IMR-90 (cell line): ENCODE results near the gene GAS6. TPM values are rescaled to one million over a fixed set of nuclear protein-coding genes. Genes with fewer than 3 reads are reported as not detected.

Experiments used
- ATAC-seq: fragments of 200-7000 bp; cut with Tn5 transposase; 2 replicates; pipeline ENCODE4 v1.9.1; 2020; ENCODE audit warnings: low read depth, mild to moderate bottlenecking, moderate library complexity
- BruUV-seq: library from RNA; stranded (reverse); fragments of 400-500 nt; replicated peaks from 2 replicates; lab custom pipeline; 2021; lab: Mats Ljungman, UMichigan
- CTCF ChIA-PET: fragments of 300-600 bp; formaldehyde crosslinking; extraction: SDS; loops from one replicate; lab custom pipeline; 2021; ENCODE audit warnings: antibody characterized with exemption; lab: Yijun Ruan, JAX
- POLR2A ChIA-PET: fragments of 300-600 bp; sonication (Branson Sonifier 250); formaldehyde crosslinking; loops from one replicate; lab custom pipeline; 2022; ENCODE audit warnings: antibody characterized with exemption; ENCODE audit not compliant: unreplicated experiment; lab: Charles Lee
- DNase-seq: peaks from one replicate; pipeline ENCODE4 v3.0.0; 2013
- H2AFZ ChIP-seq: replicated peaks from 2 replicates; pipeline ENCODE3; 2013; ENCODE audit warnings: low read length, mild to moderate bottlenecking; ENCODE audit not compliant: poor library complexity
- H2AK5ac ChIP-seq: 2 replicates; pipeline ENCODE4 v1.6.1; 2013; ENCODE audit warnings: low read depth, low read length, inconsistent platforms
- H2AK9ac ChIP-seq: replicated peaks from 2 replicates; pipeline ENCODE3; 2013; ENCODE audit warnings: mild to moderate bottlenecking, low read depth, low read length, moderate library complexity; ENCODE audit not compliant: poor library complexity
- H2BK120ac ChIP-seq: 2 replicates; pipeline ENCODE4 v1.6.1; 2013; ENCODE audit warnings: low read depth, low read length, inconsistent platforms
- H2BK15ac ChIP-seq: 3 replicates; pipeline ENCODE4 v1.6.1; 2013; ENCODE audit warnings: low read depth, low read length, inconsistent platforms
- H2BK20ac ChIP-seq: 2 replicates; pipeline ENCODE4 v1.6.1; 2013; ENCODE audit warnings: low read depth, mild to moderate bottlenecking, inconsistent platforms, low read length, moderate library complexity
- H2BK5ac ChIP-seq: 2 replicates; pipeline ENCODE4 v1.6.1; 2013; ENCODE audit warnings: mild to moderate bottlenecking, low read depth, low read length, inconsistent platforms; ENCODE audit not compliant: poor library complexity, severe bottlenecking
- H3K14ac ChIP-seq: replicated peaks from 2 replicates; pipeline ENCODE4 v1.6.1; 2013; ENCODE audit warnings: low read depth, low read length, inconsistent platforms
- H3K18ac ChIP-seq: 2 replicates; pipeline ENCODE4 v1.6.1; 2013; ENCODE audit warnings: low read depth, low read length, control low read depth
- H3K23ac ChIP-seq: 2 replicates; pipeline ENCODE4 v1.6.1; 2013; ENCODE audit warnings: low read depth, low read length, inconsistent platforms
- H3K27ac ChIP-seq: 2 replicates; pipeline ENCODE4 v1.5.1; 2013; ENCODE audit warnings: mild to moderate bottlenecking, control low read depth, low read length; ENCODE audit not compliant: insufficient read depth
- H3K27me3 ChIP-seq: 2 replicates; pipeline ENCODE4 v1.6.1; 2013; ENCODE audit warnings: low read length; ENCODE audit not compliant: control insufficient read depth, insufficient read depth
- H3K36me3 ChIP-seq: 2 replicates; pipeline ENCODE4 v1.6.1; 2013; ENCODE audit warnings: low read length, mixed read lengths; ENCODE audit not compliant: control insufficient read depth, insufficient read depth
- H3K4ac ChIP-seq: 2 replicates; pipeline ENCODE4 v1.6.1; 2013; ENCODE audit warnings: low read depth, low read length, inconsistent platforms
- H3K4me1 ChIP-seq: 2 replicates; pipeline ENCODE4 v1.6.1; 2013; ENCODE audit warnings: low read length, mixed read lengths; ENCODE audit not compliant: control insufficient read depth, insufficient read depth
- H3K4me2 ChIP-seq: 2 replicates; pipeline ENCODE4 v1.6.1; 2013; ENCODE audit warnings: low read depth, mild to moderate bottlenecking, control low read depth, low read length, moderate library complexity
- H3K4me3 ChIP-seq: 2 replicates; pipeline ENCODE4 v1.5.1; 2013; ENCODE audit warnings: low read depth, mild to moderate bottlenecking, control low read depth, low read length, moderate library complexity; ENCODE audit not compliant: insufficient read depth
- H3K56ac ChIP-seq: 2 replicates; pipeline ENCODE4 v1.6.1; 2013; ENCODE audit warnings: low read length, inconsistent platforms; ENCODE audit not compliant: insufficient read depth; ENCODE audit errors: extremely low read depth
- H3K79me1 ChIP-seq, 2 experiments: 2 replicates each; pipeline ENCODE4 v1.6.1; 2013; ENCODE audit warnings: low read length in 2 of 2, inconsistent platforms in 1 of 2, low read depth in 1 of 2
- H3K9ac ChIP-seq: 2 replicates; pipeline ENCODE4 v1.6.1; 2013; ENCODE audit warnings: low read depth, low read length, control low read depth
- H3K9me1 ChIP-seq: 2 replicates; pipeline ENCODE4 v1.6.1; 2013; ENCODE audit warnings: low read length, inconsistent platforms; ENCODE audit not compliant: insufficient read depth
- H3K9me3 ChIP-seq: 2 replicates; pipeline ENCODE4 v1.6.1; 2013; ENCODE audit warnings: low read length; ENCODE audit not compliant: control insufficient read depth, insufficient read depth
- H4K20me1 ChIP-seq: 2 replicates; pipeline ENCODE4 v1.6.1; 2013; ENCODE audit warnings: low read length, inconsistent platforms; ENCODE audit not compliant: insufficient read depth
- H4K5ac ChIP-seq: 2 replicates; pipeline ENCODE4 v1.6.1; 2013; ENCODE audit warnings: mild to moderate bottlenecking, low read depth, low read length, control low read depth
- H4K8ac ChIP-seq, 2 experiments: 2 replicates each; pipeline ENCODE4 v1.6.1; 2013; ENCODE audit warnings: low read depth in 2 of 2, low read length in 2 of 2, control low read depth in 1 of 2, inconsistent platforms in 1 of 2
- H4K91ac ChIP-seq: 2 replicates; pipeline ENCODE4 v1.6.1; 2013; ENCODE audit warnings: low read depth, low read length, inconsistent platforms; ENCODE audit not compliant: insufficient read depth
- BHLHE40 ChIP-seq: fragments of 150-350 bp; IDR thresholded peaks from 2 replicates; pipeline ENCODE4 v1.6.1; 2016; ENCODE audit warnings: mild to moderate bottlenecking, low read depth, low read length
- CEBPB ChIP-seq: IDR thresholded peaks from 2 replicates; pipeline ENCODE4 v1.6.1; 2012; ENCODE audit warnings: low read depth, low read length, improper control_type of control experiment
- CHD1 ChIP-seq: IDR thresholded peaks from 2 replicates; pipeline ENCODE4 v1.6.1; 2012; ENCODE audit warnings: low read depth, low read length, improper control_type of control experiment
- CTCF ChIP-seq: conservative IDR thresholded peaks from 2 replicates; pipeline ENCODE4 v1.5.1; 2012; ENCODE audit warnings: mild to moderate bottlenecking, low read depth, low read length, improper control_type of control experiment
- ELK1 ChIP-seq: fragments of 150-350 bp; IDR thresholded peaks from 2 replicates; pipeline ENCODE4 v1.6.1; 2016; ENCODE audit warnings: low read depth, mild to moderate bottlenecking, low read length, moderate library complexity, borderline replicate concordance
- MAFK ChIP-seq: IDR thresholded peaks from 2 replicates; pipeline ENCODE4 v1.6.1; 2012; ENCODE audit warnings: low read depth, low read length, improper control_type of control experiment
- MAZ ChIP-seq: IDR thresholded peaks from 2 replicates; pipeline ENCODE4 v1.6.1; 2012; ENCODE audit warnings: low read depth, mild to moderate bottlenecking, low read length, improper control_type of control experiment, moderate library complexity, borderline replicate concordance
- MXI1 ChIP-seq: IDR thresholded peaks from 2 replicates; pipeline ENCODE4 v1.6.1; 2012; ENCODE audit warnings: low read depth, mild to moderate bottlenecking, low read length, moderate library complexity, borderline replicate concordance
- NFE2L2 ChIP-seq: fragments of 150-350 bp; IDR thresholded peaks from 2 replicates; pipeline ENCODE4 v1.6.1; 2016; ENCODE audit warnings: low read depth, mild to moderate bottlenecking, low read length
- POLR2A ChIP-seq: IDR thresholded peaks from 2 replicates; pipeline ENCODE4 v1.6.1; 2012; ENCODE audit warnings: mild to moderate bottlenecking, low read depth, low read length
- RAD21 ChIP-seq: IDR thresholded peaks from 2 replicates; pipeline ENCODE4 v1.6.1; 2012; ENCODE audit warnings: low read length, improper control_type of control experiment
- RCOR1 ChIP-seq: IDR thresholded peaks from 2 replicates; pipeline ENCODE4 v1.6.1; 2012; ENCODE audit warnings: mild to moderate bottlenecking, low read length, improper control_type of control experiment; ENCODE audit not compliant: insufficient replicate concordance
- RFX5 ChIP-seq: IDR thresholded peaks from 2 replicates; pipeline ENCODE4 v1.8.0; 2012; ENCODE audit warnings: low read depth, mild to moderate bottlenecking, low read length, moderate library complexity
- SMC3 ChIP-seq: fragments of 150-350 bp; IDR thresholded peaks from 2 replicates; pipeline ENCODE4 v1.6.1; 2016; ENCODE audit warnings: low read depth, mild to moderate bottlenecking, antibody characterized with exemption, low read length, moderate library complexity
- WGBS, 2 experiments: methylation state at CpG; one replicate each; pipeline versions ENCODE4 v1.1.5 to v1.1.7; 2013; ENCODE audit warnings: missing lambda C conversion rate in 2 of 2; ENCODE audit not compliant: insufficient read length in 1 of 2; ENCODE audit errors: extremely low coverage in 2 of 2; 5-methylcytosine and 5-hydroxymethylcytosine counted together
- dilution Hi-C: fragments of 300-500 bp; cut with HindIII; formaldehyde crosslinking; loops from one replicate; pipeline ENCODE4 v1.14.3; 2018; ENCODE audit warnings: low sequenced_read_pairs; ENCODE audit not compliant: unreplicated experiment
- in situ Hi-C: fragments of 300-500 bp; cut with MboI; formaldehyde crosslinking; loops from 3 replicates; pipeline ENCODE4 v1.14.3; 2019; ENCODE audit warnings: low sequenced_read_pairs, inconsistent platforms, mixed read lengths
- intact Hi-C: fragments of 100-400 bp; cut with micrococcal nuclease; formaldehyde crosslinking; loops from 2 replicates; pipeline ENCODE4 v1.10.0; 2022
- polyA plus RNA-seq, 3 experiments: library from polyadenylated mRNA; depleted of rRNA; stranded (reverse); fragments of >200 nt; gene quantifications; 2 replicates each; pipeline ENCODE4 v1.2.3, GENCODE V29; 2012; ENCODE audit warnings: low replicate concordance in 1 of 3
- total RNA-seq: library from RNA; depleted of rRNA; stranded (reverse); fragments of >200 nt; gene quantifications from 2 replicates; pipeline ENCODE4 v1.2.3, GENCODE V29; 2012
- TF ChIP-seq, protein P1 (sequence below): fragments of 150-350 bp; IDR thresholded peaks from 2 replicates; pipeline ENCODE4 v1.6.1; 2017; ENCODE audit warnings: mild to moderate bottlenecking, antibody characterized with exemption, low read length, low read depth

GAS6 gene
- total and polyA plus RNA-seq, 2 of the 4 experiments (the other 2 are of a cell fraction), result 220 to 823 TPM

GRCh38 chr13:113877149-113877990 is 13.5 kb upstream of the GAS6 start:
- Histone ChIP-seq H3K4me1 (peaks cover 16% of the 10 kb centered on the region), H2AK5ac (no peak overlapping the region), H2BK20ac (no peak overlapping the region), H3K79me1 (no peaks in the 10 kb centered on the region), H3K4me2 (no peak overlapping the region), H3K14ac (no peak overlapping the region), H3K27me3 (no peaks in the 10 kb centered on the region), H3K4ac (no peak overlapping the region), H3K4me3 (no peak overlapping the region), H2BK5ac (no peak overlapping the region), H4K5ac (no peak overlapping the region), H2AFZ (no peak overlapping the region), H3K9me1 (peaks cover 6% of the 10 kb centered on the region; the same call in 1 of the 2 replicates), H3K27ac (no peak overlapping the region), H4K8ac (no peak overlapping the region), H4K20me1 (no peaks in the 10 kb centered on the region), H2BK120ac (no peak overlapping the region), H3K9me3 (no peaks in the 10 kb centered on the region), H3K23ac (no peak overlapping the region), H2BK15ac (no peak overlapping the region; the same call in 2 of the 3 replicates), H3K18ac (no peak overlapping the region), H3K56ac (no peak overlapping the region), H4K91ac (no peak overlapping the region), H2AK9ac (no peak overlapping the region), H3K9ac (no peak overlapping the region), H3K36me3 (no peaks in the 10 kb centered on the region)
- ChIA-PET CTCF (no interaction called here), POLR2A (no interaction called here)
- dilution Hi-C loops (no loop called here), in situ Hi-C loops (no loop called here), intact Hi-C loops (no loop called here)
- ATAC-seq (no peak), DNase-seq (no peak)
- 100% methylated on average over 3 of the region's 21 CpGs; no CpG with 5 or more reads in 1 of the 2 experiments for WGBS, 2 experiments
- no TSS peak for BruUV-seq
- TF ChIP-seq CEBPB, result no peak
- no peak for TF ChIP-seq POLR2A
- TF ChIP-seq ELK1, result no peak
- TF ChIP-seq RAD21, result no peak
- TF ChIP-seq MAFK, result no peak
- TF ChIP-seq, protein P1, sequence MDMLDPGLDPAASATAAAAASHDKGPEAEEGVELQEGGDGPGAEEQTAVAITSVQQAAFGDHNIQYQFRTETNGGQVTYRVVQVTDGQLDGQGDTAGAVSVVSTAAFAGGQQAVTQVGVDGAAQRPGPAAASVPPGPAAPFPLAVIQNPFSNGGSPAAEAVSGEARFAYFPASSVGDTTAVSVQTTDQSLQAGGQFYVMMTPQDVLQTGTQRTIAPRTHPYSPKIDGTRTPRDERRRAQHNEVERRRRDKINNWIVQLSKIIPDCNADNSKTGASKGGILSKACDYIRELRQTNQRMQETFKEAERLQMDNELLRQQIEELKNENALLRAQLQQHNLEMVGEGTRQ, result no peak
- TF ChIP-seq CHD1, result no peak
- TF ChIP-seq MXI1, result no peak
- no peak for TF ChIP-seq MAZ
- TF ChIP-seq RCOR1, result no peak
- TF ChIP-seq CTCF, result no peak
- TF ChIP-seq SMC3, result no peak
- TF ChIP-seq NFE2L2, result no peak
- TF ChIP-seq BHLHE40, result no peak
- no peak for TF ChIP-seq RFX5
